Measurements from ENCODE around the gene EFCAB8. TPM values are rescaled to one million over a fixed set of nuclear protein-coding genes. Genes with fewer than 3 reads are reported as not detected.

EFCAB8 gene
- total and polyA plus RNA-seq, 4 donors: 0.08 to 0.83 (median 0.46) TPM

DNA sequence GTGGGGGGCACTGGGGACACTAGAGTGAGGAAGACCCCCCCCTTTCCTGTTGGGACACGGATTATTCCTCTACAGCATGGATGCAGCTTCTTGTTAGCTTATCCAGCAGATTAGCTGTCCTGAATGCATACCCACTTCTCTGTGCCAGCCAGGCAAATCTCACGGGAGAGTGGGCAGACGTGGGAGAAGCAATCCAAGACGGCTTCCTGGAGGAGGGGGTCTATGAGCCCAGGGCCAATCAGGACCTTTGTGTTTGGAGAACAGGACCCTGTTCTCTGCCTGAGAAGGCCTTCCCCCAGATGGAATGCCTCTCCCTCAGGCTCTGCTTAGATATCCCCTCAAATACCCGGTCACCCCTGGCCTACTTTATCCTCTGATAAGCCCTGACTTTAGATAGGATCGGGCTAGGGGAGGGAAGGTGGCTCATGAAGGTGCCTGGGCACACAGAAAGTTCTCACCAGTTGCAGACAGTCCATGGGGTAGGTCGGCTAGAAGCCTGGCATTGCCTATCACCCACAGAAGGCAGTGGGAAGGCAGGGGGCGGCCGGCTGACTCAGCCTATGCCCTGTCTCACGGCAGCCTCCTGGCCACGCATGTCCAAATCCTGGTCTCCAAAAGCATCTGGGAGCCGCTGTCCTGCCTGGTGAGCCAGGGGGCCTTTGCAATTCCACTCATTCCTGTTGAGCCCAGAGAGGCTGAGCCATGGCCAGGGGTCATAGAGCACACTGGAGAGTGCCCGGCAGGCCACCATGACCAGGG, 110.8 kb downstream of the EFCAB8 start:
- H3K9ac ChIP-seq (ENCODE audit: insufficient read depth in 1 of 2, low read length in 2 of 2): no peak overlapping the region
- H3K27ac ChIP-seq (ENCODE audit: low read depth in 1 of 2, low read length in 1 of 2): no peak overlapping the region
- H3K9me3 ChIP-seq (ENCODE audit: control insufficient read depth in 4 of 4, insufficient read depth in 3 of 4, low read length in 3 of 4): peaks cover 0 to 2% (median 0%) of the 10 kb centered on the region in 4 donors
- no peaks in the 10 kb centered on the region for H3K36me3 ChIP-seq (ENCODE audit: control insufficient read depth in 4 of 4, insufficient read depth in 4 of 4, low read length in 4 of 4)
- WGBS, 2 donors: 89 to 92% methylated on average over 13 of the region's 13 CpGs
- DNase-seq: no peak
- peaks cover 0 to 9% (median 3%) of the 10 kb centered on the region in 5 donors for H3K4me1 ChIP-seq (ENCODE audit: control insufficient read depth in 5 of 5, insufficient read depth in 5 of 5, low read length in 5 of 5)
- no peak for ATAC-seq (ENCODE audit: insufficient read depth, low FRiP score)
- no peaks in the 10 kb centered on the region for H3K27me3 ChIP-seq (ENCODE audit: control insufficient read depth in 3 of 3, insufficient read depth in 3 of 3, low read length in 2 of 3)
- no peak overlapping the region for H3K4me3 ChIP-seq
- TF ChIP-seq, protein P1, sequence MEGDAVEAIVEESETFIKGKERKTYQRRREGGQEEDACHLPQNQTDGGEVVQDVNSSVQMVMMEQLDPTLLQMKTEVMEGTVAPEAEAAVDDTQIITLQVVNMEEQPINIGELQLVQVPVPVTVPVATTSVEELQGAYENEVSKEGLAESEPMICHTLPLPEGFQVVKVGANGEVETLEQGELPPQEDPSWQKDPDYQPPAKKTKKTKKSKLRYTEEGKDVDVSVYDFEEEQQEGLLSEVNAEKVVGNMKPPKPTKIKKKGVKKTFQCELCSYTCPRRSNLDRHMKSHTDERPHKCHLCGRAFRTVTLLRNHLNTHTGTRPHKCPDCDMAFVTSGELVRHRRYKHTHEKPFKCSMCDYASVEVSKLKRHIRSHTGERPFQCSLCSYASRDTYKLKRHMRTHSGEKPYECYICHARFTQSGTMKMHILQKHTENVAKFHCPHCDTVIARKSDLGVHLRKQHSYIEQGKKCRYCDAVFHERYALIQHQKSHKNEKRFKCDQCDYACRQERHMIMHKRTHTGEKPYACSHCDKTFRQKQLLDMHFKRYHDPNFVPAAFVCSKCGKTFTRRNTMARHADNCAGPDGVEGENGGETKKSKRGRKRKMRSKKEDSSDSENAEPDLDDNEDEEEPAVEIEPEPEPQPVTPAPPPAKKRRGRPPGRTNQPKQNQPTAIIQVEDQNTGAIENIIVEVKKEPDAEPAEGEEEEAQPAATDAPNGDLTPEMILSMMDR (IDR thresholded peaks at IDR 0.05; ENCODE audit: control extremely low read depth, extremely low read depth): no peak

DNA sequence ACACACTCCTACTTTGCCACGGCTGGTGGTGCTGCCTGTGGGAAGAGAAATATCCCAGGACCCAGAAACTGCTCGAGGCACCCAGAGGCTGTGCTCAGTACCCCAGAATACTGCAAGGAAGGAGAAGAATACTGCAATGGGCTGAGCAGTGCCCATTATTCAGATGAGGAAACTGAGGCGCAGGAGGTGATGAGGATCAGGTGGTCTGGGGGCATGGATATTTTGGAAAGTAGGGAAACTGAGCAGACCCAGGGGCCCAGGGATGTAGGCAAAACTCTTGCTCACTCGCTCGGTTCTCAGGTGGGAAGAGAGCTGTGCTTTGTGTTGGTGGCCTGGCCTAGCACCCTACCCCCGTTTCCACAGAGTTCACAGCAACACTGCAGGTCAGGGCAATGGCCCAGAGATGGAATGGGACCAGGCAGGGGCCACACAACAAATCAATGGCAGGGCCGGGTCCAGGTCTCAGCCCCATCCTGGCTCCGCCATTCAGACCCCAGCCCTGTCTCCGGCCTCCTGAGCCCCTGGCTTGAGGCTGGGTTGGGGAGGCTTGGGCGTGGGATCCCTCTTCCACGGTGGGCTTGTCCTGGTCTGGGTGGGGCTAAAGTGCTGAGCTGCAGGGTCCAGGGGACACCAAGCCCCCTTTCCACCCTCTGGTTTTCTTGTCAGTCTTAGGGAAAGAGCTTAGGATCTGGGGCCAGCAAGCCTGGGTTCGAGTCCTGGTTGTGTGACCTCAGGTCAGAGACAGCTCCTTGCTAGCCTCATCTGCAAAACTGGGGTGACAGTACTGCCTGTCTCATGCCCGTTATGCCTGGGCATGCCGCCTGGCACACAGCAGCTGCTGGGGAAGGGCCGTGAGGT, 111.6 kb downstream of the EFCAB8 start:
- Histone ChIP-seq H3K9me3 (ENCODE audit: control insufficient read depth in 4 of 4, insufficient read depth in 3 of 4, low read length in 3 of 4) (peaks cover 0 to 2% (median 0%) of the 10 kb centered on the region in 4 donors), H3K4me3 (no peak overlapping the region), H3K4me1 (ENCODE audit: control insufficient read depth in 5 of 5, insufficient read depth in 5 of 5, low read length in 5 of 5) (peaks cover 0 to 9% (median 3%) of the 10 kb centered on the region in 5 donors), H3K9ac (ENCODE audit: insufficient read depth in 1 of 2, low read length in 2 of 2) (no peak overlapping the region), H3K27me3 (ENCODE audit: control insufficient read depth in 3 of 3, insufficient read depth in 3 of 3, low read length in 2 of 3) (no peaks in the 10 kb centered on the region), H3K27ac (ENCODE audit: low read depth in 1 of 2, low read length in 1 of 2) (no peak overlapping the region), H3K36me3 (ENCODE audit: control insufficient read depth in 4 of 4, insufficient read depth in 4 of 4, low read length in 4 of 4) (no peaks in the 10 kb centered on the region)
- DNase-seq: no peak
- ATAC-seq (ENCODE audit: insufficient read depth, low FRiP score): no peak
- WGBS, 2 donors: 95 to 96% methylated on average over 15 of the region's 15 CpGs
- TF ChIP-seq, protein P1 (IDR thresholded peaks at IDR 0.05; ENCODE audit: control extremely low read depth, extremely low read depth): no peak

DNA sequence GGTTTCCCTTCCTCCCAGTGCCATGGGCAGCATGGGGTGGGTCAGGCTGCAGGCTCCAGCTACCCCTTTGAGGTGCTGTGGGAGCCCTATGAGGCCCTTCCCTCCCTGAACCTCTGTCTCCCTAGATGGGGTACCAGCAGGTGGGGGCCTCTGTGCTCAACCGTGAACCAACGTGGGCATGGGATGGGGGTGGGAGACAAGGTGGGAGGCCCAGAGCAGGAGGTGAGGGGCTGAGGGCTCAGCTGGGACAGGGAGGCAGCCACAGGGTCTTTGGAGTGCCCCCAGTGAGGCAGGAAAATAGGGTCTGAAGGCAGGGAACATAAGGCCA, 112.2 kb downstream of the EFCAB8 start:
- DNase-seq (no peak), ATAC-seq (ENCODE audit: insufficient read depth, low FRiP score) (no peak)
- H3K9me3 ChIP-seq (ENCODE audit: control insufficient read depth in 4 of 4, insufficient read depth in 3 of 4, low read length in 3 of 4): peaks cover 0 to 2% (median 0%) of the 10 kb centered on the region in 4 donors
- 92 to 96% methylated on average over 2 of the region's 2 CpGs for WGBS, 2 donors
- no peaks in the 10 kb centered on the region for H3K36me3 ChIP-seq (ENCODE audit: control insufficient read depth in 4 of 4, insufficient read depth in 4 of 4, low read length in 4 of 4)
- peaks cover 0 to 9% (median 3%) of the 10 kb centered on the region in 5 donors for H3K4me1 ChIP-seq (ENCODE audit: control insufficient read depth in 5 of 5, insufficient read depth in 5 of 5, low read length in 5 of 5)
- no peak overlapping the region for H3K9ac ChIP-seq (ENCODE audit: insufficient read depth in 1 of 2, low read length in 2 of 2)
- TF ChIP-seq, protein P1 (IDR thresholded peaks at IDR 0.05; ENCODE audit: control extremely low read depth, extremely low read depth): no peak
- no peak overlapping the region for H3K27ac ChIP-seq (ENCODE audit: low read depth in 1 of 2, low read length in 1 of 2)
- no peak overlapping the region for H3K4me3 ChIP-seq
- no peaks in the 10 kb centered on the region for H3K27me3 ChIP-seq (ENCODE audit: control insufficient read depth in 3 of 3, insufficient read depth in 3 of 3, low read length in 2 of 3)
